Measurements from ENCODE around the gene ARFRP1.

The ARFRP1 gene

GRCh38 chr20:63690898-63691710 lies 16.7 kb downstream of the ARFRP1 start:
- DNase-seq, result no peak

- no peak for DNase-seq
Observed at GRCh38 chr20:63690003-63690897, 17.5 kb downstream of the ARFRP1 start.

- no peak for DNase-seq
Observed at GRCh38 chr20:63689046-63690002, 18.5 kb downstream of the ARFRP1 start.

- DNase-seq, result no peak
Observed at GRCh38 chr20:63688228-63689045, 19.3 kb downstream of the ARFRP1 start.

- no peak for DNase-seq
Observed at GRCh38 chr20:63687419-63688178, 20.2 kb downstream of the ARFRP1 start.

GRCh38 chr20:63686492-63687321 lies 21.1 kb downstream of the ARFRP1 start:
- DNase-seq, result no peak

GRCh38 chr20:63686094-63686491 lies 21.7 kb downstream of the ARFRP1 start:
- no peak for DNase-seq

GRCh38 chr20:63685269-63686026 lies 22.3 kb downstream of the ARFRP1 start:
- no peak for DNase-seq

- no peak for DNase-seq
Observed at GRCh38 chr20:63682384-63683139, 25.2 kb downstream of the ARFRP1 start.

- no peak for DNase-seq
Observed at GRCh38 chr20:63681609-63682142, 26.1 kb downstream of the ARFRP1 start.

GRCh38 chr20:63680857-63681608 lies 26.7 kb downstream of the ARFRP1 start:
- no peak for DNase-seq

GRCh38 chr20:63680427-63680826 lies 27.3 kb downstream of the ARFRP1 start:
- DNase-seq, result no peak

GRCh38 chr20:63679799-63680305 lies 27.9 kb downstream of the ARFRP1 start:
- no peak for DNase-seq

- no peak for DNase-seq
Observed at GRCh38 chr20:63678667-63679465, 28.9 kb downstream of the ARFRP1 start.

GRCh38 chr20:63678071-63678470 lies 29.7 kb downstream of the ARFRP1 start:
- no peak for DNase-seq

GRCh38 chr20:63675681-63676368 lies 32.0 kb downstream of the ARFRP1 start:
- DNase-seq, result no peak

Measured in T-helper 2 cell (primary cell).